HG03439 (cell line): ENCODE results near the gene C1orf87.

ENCODE experiments used
- ATAC-seq: cut with Tn5 transposase; IDR thresholded peaks from one replicate; pipeline ENCODE4 v1.9.1; 2021; ENCODE audit warnings: mild to moderate bottlenecking, moderate library complexity; ENCODE audit not compliant: unreplicated experiment

C1orf87 gene

DNA sequence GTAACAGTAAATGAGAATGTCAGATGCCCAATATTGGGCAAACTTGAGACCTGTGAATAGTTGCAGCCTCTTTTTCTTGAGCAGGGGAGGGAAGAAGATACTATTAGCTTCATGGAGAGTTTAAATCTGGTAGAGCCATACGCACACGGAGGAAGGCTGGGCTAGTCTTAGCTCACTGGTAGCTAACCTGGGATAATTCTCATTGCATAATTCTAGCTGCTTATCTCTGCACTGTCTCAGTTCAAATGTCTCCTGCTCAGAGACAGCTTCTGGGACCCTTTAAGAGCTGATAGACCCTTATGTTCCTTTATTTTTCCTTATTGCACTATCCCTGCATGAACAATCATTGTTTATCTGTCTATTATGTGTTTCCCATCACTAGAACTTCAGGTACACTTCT is 8.4 kb downstream of the C1orf87 start:
- ATAC-seq = no peak

- no peak for ATAC-seq
Observed at GRCh38 chr1:60063561-60063960, 10.0 kb downstream of the C1orf87 start.

DNA sequence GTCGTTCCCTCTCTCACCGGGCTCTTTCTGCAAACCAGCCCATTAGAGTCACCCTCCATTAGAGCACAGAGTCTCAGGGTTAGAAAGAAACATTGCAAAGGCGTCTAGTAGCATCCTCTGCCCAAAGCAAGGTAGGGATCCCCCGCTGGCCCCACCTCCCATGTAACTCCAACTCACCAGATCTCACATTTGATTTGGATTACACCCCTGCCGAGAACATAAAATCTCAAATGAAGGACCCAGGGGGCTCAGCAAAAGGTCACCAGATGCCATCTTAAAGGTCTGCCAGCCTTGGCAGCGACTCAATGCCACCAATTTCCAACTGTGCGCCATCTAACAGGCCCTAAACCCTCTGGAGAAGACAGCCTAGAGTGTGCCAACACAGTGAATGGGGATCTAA is 14.1 kb downstream of the C1orf87 start:
- no peak for ATAC-seq

DNA sequence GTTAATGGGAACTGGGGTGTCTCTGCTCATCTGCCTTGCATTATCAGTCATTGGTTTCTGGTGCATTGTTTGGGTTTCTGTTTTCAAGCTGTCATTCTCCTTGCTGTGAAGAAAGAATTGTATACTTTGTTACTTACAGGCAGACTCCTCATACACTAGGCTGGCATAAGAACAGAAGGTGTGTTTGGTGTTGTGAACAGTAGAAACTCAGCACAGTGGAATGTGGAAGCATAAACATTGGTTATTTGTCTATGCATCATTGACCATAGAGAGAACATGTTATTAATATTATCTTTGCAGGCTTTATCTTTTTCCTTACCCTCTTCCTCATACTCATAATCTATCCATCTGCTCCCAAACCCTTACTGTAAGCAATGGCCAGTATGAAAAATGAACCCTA is 18.2 kb downstream of the C1orf87 start:
- ATAC-seq = no peak

DNA sequence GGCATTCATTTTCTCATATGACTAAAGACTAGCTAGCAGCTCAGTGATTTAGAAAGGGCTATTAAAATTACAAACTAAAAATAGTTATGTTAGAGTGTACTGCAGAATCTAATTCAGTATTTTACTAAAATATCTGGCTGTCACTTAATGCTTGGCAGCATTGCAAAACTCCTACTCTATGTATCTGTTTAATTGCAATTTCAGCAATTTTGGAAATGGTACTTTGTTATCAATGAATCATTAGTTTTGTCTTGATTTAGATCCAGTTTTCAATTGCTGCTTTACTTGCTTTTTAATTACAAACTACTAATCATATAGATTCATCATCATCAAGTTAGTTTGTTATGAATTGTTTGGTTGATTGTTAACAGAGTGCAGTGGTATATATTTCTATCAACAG is 19.2 kb downstream of the C1orf87 start:
- ATAC-seq = no peak

DNA sequence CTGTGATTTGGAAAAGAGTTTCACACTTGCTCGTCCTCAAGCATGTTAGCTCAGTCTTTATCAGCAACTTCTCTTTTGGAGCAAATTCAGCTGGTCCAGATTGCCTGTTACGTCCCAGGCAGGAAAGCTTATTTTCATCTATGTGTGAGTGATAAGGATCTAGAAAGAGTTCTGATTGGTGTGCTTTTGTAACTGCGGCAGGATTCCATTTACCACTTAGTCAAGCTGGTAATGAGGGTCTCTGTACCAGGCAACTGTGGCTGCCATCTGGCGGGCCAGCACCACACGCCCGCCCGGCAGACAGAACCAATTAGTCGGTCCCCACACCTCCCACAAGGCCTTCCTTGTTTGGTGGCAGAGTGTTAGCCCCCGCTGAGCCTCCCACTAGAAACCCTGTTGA is 21.0 kb downstream of the C1orf87 start:
- ATAC-seq = no peak

- ATAC-seq = no peak
Observed at GRCh38 chr1:60051191-60051590, 22.4 kb downstream of the C1orf87 start.

DNA sequence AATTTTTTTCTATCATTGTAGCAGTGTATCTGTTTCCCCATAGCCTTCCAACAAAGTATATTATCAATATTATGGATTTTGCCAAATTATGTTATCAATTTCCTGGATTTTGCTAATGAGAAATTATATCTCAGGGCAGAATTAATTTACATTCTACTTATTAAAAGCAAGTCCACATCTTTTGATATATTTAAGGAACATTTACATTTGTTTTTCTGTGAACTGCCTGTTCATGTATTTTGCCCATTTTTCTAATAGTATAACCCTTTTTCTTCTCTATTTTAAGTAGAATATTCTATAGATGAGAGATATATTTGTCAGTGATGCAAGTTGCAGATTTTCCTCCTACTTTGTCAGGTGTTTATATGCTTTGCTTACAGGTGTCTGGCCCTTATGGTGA is 24.4 kb downstream of the C1orf87 start:
- no peak for ATAC-seq

- no peak for ATAC-seq
Observed at GRCh38 chr1:60044881-60045280, 28.7 kb downstream of the C1orf87 start.

GRCh38 chr1:60041783-60042182 is 31.8 kb downstream of the C1orf87 start:
- ATAC-seq = no peak

- ATAC-seq = no peak
Observed at GRCh38 chr1:60037669-60038068, 35.9 kb downstream of the C1orf87 start.

GRCh38 chr1:60036856-60037460 is 36.6 kb downstream of the C1orf87 start:
- ATAC-seq = no peak

DNA sequence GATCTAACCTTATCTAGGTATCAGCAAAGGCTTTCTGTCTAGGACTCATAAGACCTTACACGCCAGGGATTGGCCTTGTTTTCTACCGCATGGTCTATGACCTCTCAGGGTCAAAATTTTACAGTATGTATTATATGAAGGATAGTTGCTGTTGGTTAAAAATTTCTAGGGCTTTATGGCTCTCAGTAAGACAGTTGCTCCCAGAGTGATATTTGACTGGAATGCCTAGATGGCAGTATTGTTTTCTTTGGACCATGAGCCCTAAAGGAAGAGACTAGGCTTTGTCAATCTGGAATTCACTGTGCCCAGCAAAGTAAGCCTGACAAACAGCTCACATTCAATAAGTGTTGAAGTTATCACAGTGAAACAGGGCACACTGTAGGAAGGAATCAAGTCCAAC is 37.6 kb downstream of the C1orf87 start:
- no peak for ATAC-seq

GRCh38 chr1:60034999-60035398 is 38.6 kb downstream of the C1orf87 start:
- no peak for ATAC-seq

DNA sequence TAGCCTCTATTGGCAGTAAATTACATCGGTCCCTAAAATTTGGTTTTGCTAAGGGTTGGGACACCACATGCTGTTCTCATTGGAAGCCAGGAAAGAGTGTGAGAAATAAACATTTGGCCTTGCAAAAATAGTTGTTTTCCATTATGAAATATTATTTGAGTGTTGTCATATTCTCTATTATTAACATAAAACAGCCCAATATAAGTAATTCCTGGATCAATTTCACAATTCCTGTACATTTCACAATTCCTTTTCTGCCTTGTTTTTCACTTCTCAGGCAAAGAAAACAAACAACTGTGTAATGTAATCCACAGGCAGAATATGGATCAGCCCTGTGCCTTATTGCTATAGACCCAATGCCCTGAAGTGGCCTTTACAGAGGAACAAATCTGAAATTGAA is 40.5 kb downstream of the C1orf87 start:
- no peak for ATAC-seq

DNA sequence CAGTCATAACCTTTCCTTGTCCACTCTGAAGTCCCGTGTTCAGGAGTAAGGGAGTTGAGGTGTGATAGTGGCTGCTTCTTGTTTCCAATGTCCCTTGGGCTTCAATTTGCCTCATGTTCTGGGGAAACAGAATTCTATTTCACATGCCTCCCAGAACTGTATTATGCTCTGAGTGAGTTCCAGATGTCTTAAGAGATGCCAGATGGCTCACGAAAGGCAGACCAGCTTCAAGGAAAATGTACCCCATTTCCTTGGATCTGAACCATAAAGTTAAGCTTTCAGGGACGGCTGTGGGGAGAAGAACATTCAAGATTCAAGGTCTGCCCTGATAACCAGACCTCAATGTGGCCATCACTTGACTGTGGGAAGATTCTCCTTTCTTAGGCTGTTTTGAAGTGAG is 42.4 kb downstream of the C1orf87 start:
- ATAC-seq = no peak

- no peak for ATAC-seq
Observed at GRCh38 chr1:60025552-60025951, 48.0 kb downstream of the C1orf87 start.

DNA sequence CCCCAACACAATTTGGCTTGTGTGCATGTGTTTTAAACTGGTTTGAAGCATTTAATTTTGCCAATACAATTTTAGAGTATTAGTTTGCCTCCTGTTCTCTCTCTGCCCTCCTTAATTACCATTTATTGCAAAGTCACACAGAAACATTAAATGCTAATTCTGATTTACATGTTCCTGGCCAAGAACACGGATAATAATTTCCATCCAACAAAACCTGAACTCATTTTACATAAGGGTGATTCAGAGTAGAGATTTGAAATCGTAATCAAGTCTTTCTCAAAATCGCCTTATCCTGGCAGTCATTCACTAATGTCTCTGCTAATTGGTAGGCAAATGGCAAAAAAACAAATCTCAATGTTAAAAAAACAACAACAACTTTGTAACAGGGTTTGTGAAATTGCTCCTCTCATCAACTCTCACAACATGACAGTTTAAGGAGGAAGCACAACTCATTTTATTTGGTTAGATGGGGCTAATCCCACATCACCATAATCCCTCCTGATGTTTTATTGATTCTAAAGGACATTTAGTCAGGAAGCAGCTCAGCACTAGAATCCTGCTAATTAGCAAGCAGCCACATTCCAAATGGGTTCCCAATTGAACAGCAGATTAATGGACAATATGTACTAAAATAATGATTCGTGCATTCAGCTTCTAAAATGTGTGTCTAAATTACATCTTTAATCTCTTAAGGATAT is 55.9 kb downstream of the C1orf87 start:
- ATAC-seq = no peak

GRCh38 chr1:60010690-60011089 is 62.9 kb downstream of the C1orf87 start:
- ATAC-seq = no peak

DNA sequence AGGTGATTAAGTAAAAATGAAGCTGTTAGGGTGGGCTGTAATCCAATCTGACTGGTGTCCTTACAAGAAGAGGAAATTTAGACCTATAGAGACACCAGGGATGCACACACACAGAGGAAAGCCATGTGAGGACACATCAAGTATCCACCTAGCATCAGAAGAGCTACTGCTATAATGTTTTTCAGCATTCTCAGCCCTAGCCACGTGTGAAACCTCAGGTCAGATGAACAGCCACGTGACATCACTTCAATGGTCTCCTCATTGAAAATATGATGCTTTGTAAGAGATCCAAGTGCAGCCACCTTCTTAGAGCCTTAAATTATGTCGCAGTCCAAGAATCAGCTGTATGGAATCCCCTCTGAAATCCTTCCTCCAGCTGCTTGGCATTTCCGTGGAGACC is 65.1 kb downstream of the C1orf87 start:
- ATAC-seq = no peak

DNA sequence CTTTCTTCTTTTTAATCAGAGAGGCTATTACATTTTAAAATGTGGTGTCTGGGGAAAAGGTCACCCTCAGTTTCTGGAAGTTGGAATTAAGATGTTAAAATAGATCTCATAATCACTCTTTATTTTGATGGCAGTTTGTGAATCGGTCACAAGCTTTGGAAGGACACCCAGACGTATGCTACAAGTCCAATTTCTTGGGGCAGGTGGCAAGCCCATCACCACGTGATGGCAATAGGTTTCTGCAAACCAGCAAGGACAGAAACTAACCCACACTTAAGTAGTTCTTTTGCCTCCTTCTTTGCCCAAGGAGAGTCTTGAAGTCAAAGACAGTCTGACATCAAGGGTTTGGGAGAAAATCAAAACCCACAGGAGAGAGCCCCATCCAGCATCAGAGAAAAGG is 72.9 kb downstream of the C1orf87 start:
- no peak for ATAC-seq

DNA sequence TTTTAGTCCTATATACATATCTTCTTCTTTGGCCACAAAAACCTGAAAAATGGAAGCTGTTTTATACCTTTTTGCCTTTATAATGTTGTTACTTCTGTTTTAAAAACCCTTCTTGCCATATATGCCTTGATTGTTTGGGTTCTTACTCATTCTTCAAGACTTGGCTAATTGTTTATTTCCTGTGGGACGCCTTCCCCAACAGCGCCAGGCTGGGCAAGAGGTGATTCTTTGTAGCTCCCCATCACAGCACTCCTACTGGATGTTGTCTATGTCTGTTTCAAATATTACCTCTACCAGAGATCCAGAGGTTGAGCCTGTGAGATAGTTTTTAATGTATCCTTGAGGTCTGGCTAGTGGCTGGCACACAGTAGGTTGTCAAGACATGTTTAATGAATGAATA is 73.8 kb downstream of the C1orf87 start:
- ATAC-seq = no peak

- no peak for ATAC-seq
Observed at GRCh38 chr1:59999006-59999405, 74.6 kb downstream of the C1orf87 start.
